Stimulated activated CD8-positive, alpha-beta memory T cell treated with anti-CD3 and anti-CD28 coated beads, Interleukin-4, amount 100 ng/mL, for 4 hours (primary cell): ENCODE measurements around the gene PKP1.

Source experiments
- DNase-seq, 2 donors: peaks; one replicate each; pipeline ENCODE4 v3.0.0-alpha.2; 2020; ENCODE audit warnings: low read depth in 2 of 2, low spot score in 1 of 2

PKP1 gene

DNA sequence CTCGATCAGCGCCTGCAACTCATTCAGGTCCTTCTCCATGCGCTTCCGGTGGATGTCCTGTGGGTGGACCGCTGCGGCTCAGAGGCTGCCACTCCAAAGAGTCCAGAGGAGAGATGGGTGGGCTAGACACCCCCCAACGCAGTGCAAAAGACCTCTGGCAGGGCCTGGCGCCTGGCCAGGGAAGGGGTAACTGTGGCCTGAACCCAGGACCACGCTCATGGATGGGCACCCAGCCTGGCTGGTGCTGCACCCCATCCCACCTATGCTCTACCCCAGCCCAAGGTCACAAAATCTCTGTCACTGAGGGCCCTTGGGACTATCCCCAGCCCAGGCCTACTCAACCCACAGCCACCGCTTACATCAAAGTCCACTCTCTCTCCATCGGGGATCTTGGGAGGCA, 81.9 kb downstream of the PKP1 start:
- no peak for DNase-seq

DNA sequence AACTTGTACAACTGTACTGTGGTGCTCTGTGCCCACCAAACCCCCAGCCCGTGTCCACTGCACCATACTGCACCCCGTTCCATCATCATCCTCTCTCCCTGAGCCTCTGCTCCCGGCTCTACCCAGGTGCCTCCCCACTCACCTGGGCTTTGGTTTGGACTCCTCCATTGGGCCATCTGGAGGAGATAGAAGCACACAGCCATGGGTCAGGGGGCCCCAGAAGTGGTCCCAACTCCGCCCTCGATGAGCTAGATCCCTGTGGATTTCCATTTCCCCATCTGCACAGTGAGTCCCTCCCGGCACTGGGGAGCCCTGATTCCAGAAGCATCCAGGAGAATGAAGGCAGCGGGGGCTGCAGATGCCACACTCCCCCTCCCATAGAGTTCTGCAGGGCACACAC, 83.4 kb downstream of the PKP1 start:
- DNase-seq, result no peak

DNA sequence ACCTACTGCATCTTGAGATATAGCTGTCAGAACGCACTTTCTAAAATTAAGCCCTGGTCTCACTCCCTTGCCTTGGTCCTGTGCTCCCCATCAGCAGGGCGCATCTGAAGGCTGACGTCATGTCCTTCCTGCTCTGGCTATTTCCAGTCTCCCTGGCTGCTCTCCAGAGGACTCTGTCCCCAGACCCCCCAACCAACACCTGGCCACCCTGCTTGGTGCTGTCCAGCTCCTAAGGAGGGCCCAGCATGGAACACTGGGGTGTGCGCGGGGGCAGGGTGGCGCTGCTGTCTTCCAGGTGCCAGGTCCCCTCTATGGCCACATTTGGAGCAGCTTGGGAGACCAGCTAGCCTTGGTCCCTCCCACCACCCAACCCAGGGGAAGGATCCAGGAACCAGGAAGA, 85.9 kb downstream of the PKP1 start:
- DNase-seq, result no peak

DNA sequence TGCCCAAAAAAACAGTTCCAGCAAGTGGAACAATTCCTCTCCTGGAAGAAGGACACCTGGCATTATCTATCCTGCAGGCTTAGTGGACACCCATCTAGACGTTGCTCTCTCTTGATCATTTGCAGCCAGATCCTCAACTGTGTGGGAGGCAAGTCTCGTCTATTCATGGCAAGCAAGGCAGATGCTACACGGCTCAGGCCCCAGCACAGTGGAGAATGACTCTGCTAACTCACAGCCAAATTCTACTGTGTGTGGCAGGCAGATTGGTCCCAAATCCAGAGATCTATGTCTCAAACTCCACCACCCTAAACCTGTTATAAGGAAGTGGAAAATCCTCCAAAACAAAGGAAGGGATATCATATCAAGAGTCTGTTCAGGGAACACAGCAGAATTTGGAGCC, 87.2 kb downstream of the PKP1 start:
- DNase-seq, result no peak

- no peak for DNase-seq
Observed at GRCh38 chr1:201371276-201371675, 88.0 kb downstream of the PKP1 start.

- DNase-seq, result no peak
Observed at GRCh38 chr1:201371792-201372191, 88.5 kb downstream of the PKP1 start.

DNA sequence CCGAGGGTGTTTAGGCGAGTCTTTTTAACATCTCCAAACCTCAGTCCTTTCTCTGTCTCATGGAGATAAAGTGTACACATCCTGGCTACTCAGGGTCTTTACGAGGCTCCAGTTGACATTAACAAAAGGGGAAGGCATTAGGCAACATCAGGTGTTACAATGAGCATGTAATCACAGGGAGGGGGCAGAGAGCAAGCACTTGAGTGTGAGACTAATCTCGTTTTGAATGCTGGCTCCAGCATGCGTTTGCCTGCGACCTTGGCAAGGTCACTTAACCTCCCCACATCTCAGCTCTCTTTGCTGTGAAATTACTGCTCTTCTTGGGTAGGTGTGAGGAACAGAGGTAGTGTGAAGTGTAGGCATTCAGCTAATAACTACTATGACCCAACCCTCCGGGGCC, 91.1 kb downstream of the PKP1 start:
- DNase-seq, result no peak

- DNase-seq, result no peak
Observed at GRCh38 chr1:201375169-201375568, 91.9 kb downstream of the PKP1 start.

DNA sequence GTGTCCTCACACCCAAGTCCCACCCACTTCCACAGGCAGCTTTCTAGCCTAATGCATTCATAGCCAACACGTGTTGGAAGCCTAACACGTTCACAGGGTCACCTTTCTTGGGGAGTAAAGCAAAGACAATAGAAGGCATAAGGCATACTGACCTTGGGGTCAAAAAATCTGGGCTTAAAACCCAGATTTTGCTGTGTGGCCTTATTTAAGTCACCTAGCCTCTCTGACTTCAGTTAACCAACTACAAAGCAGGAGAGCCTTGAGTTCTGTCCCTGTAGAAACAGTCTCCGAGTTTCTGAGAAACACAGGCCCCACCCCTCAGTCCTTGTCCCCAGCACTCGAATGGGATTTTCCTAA, 92.8 kb downstream of the PKP1 start:
- no peak for DNase-seq

GRCh38 chr1:201376464-201377374, 93.4 kb downstream of the PKP1 start:
- DNase-seq, result no peak

DNA sequence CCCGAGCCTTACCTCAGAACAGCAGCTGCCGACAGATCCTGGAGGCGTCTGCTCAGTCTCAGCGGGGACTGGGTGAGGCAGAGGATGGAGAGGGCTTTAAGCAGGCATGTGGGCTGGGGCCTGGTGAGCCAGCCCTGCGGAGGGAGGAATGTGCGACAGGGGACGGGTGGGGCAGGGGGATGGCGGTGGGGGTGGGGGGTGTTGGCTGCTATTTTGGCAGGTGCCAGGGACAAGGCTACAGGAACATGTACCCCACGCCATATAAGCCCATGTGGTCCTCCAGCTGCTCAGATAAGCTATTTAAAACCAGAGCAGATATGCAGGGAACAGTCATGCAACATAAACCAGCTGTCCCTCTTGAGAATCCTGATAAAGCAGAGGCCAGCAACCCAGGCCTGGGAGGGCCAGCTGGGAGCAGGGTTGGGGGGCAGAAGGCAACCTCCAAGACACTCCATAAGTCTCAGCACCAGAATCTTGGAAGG, 94.3 kb downstream of the PKP1 start, which contains the start of gene TNNT2:
TSS of gene TNNT2 (minus strand) at position 70 of the 482 bp plus-strand sequence. CDS start 4,426 bp downstream, outside the sequence.
- DNase-seq, result no peak

DNA sequence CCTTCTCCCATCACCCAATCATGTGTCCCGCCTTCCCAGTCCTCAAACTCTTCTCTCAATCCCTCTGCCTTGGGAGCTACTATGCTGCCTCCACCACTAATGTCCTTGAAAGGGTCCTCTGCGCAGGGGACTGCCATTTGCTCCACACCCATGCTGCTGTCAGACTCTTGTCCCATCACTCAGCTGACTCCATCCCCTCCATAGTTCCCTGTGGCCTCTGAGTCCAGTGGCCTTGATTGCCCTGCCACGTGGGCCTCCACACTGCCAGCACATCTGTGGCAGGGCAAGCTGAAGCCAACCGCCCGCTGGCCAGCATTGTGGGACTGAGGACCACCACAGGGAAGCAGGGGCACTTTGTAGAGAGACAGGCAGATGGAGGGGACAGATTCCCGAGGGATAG, 95.5 kb downstream of the PKP1 start:
- DNase-seq, result no peak

- no peak for DNase-seq
Observed at GRCh38 chr1:201379733-201380242, 96.5 kb downstream of the PKP1 start.

DNA sequence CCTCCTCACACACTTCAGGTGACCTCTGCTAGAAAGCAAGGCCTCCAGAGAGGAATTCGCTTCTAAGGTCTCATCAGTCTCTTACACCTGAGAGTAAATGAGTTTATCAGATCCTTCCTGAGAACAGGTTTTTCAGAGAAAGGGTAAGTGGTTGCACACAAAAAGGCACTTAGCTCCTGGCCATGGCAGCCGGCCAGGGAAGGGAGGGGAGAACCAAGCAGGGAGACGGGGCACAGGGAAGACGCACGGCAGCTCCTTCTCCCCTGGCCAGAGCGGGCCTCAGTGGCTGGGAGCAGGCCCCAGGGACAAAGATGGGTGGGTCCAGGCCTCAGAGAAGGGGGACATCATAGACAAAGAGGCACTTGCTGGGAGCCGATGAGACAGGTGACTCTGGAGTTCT, 97.8 kb downstream of the PKP1 start:
- DNase-seq, result no peak
